Measurements from ENCODE around the gene VTCN1.

VTCN1 gene

DNA sequence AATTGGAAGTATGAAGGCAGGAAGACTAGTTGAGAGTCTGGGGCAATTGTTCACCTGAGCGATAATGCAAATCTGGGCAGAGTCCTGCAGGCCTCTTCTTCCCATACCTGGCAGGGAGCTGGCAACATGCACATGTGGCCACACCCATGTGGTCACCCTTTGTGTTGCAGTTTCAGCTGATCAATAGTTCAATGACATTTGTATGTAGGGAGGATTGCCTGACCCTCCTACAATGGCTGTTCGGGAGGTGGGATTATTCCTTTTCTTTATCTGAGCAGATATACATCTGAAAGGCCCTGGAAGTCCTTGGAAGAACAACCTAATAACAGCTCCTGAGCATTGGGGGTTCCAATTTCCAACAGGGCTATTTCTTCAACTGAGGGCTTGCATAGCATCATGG lies 74.0 kb downstream of the VTCN1 start:
- no peak overlapping the region for H2BK5ac ChIP-seq (ENCODE audit: low read depth, low read length, poor library complexity)
- no peak overlapping the region for H4K91ac ChIP-seq (ENCODE audit: low read depth, low read length)
- peaks cover 5 to 13% of the 10 kb centered on the region in 2 experiments for H3K4me1 ChIP-seq (ENCODE audit: control insufficient read depth in 1 of 2, insufficient read depth in 2 of 2, low read length in 2 of 2)
- H3K4me2 ChIP-seq (ENCODE audit: low read length): no peak overlapping the region
- no peaks in the 10 kb centered on the region for H3K79me2 ChIP-seq (ENCODE audit: control insufficient read depth, insufficient read depth, low read length, poor library complexity)
- no CpG with 5 or more reads among the region's 2 CpGs for WGBS (ENCODE audit: extremely low coverage, insufficient coverage, insufficient read length)
- H3K27me3 ChIP-seq (ENCODE audit: insufficient read depth, low read length): no peaks in the 10 kb centered on the region
- H3K14ac ChIP-seq (ENCODE audit: low read length): no peak overlapping the region
- H3K27ac ChIP-seq (ENCODE audit: low read depth, low read length): no peak overlapping the region
- H3K23ac ChIP-seq (ENCODE audit: low read length): no peak overlapping the region
- no peak overlapping the region for H4K12ac ChIP-seq (ENCODE audit: low read depth, low read length)
- no peak overlapping the region for H3K4me3 ChIP-seq (ENCODE audit: low read depth, low read length)
- H2AK5ac ChIP-seq (ENCODE audit: low read length): no peak overlapping the region
- no peaks in the 10 kb centered on the region for H3K9me3 ChIP-seq (ENCODE audit: insufficient read depth, low read depth, low read length)
- H3K79me1 ChIP-seq (ENCODE audit: low read length): peaks cover 6% of the 10 kb centered on the region
- H2BK120ac ChIP-seq (ENCODE audit: insufficient read depth, low read length, poor library complexity): no peak overlapping the region
- no peak overlapping the region for H3K18ac ChIP-seq (ENCODE audit: low read length)
- H3K9ac ChIP-seq (ENCODE audit: low read length): no peak overlapping the region
- H4K8ac ChIP-seq (ENCODE audit: low read depth, low read length): no peak overlapping the region
- H2BK12ac ChIP-seq (ENCODE audit: low read length): peak overlapping the region; percentile 37
- no peak for DNase-seq
- H2AFZ ChIP-seq (ENCODE audit: insufficient read depth, low read length, poor library complexity): no peak overlapping the region
- no peaks in the 10 kb centered on the region for H3K36me3 ChIP-seq (ENCODE audit: control insufficient read depth in 1 of 2, insufficient read depth in 2 of 2, low read length in 2 of 2)
- H3K4ac ChIP-seq (ENCODE audit: low read depth, low read length): no peak overlapping the region

DNA sequence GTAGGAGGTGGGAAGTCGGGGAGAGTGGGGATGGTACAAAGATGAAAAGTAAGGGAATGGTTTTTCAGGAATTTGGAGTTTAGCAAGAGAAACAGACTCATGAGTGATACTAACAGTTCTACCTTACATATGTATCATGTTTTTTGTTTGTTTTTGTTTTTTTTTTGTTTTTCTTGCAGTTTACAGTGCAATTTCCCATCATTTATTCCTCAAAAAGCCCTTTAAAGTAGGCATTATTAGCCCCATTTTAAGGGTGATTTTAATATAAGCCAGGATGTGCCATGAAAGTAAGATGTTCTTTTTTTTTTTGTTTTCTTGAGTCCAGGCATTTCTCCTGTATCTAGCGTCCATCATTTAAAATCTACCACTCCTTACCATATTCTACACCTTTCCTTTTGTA lies 75.4 kb downstream of the VTCN1 start:
- Histone ChIP-seq H2BK120ac (ENCODE audit: insufficient read depth, low read length, poor library complexity) (no peak overlapping the region), H4K8ac (ENCODE audit: low read depth, low read length) (no peak overlapping the region), H2AK5ac (ENCODE audit: low read length) (no peak overlapping the region), H3K36me3 (ENCODE audit: control insufficient read depth in 1 of 2, insufficient read depth in 2 of 2, low read length in 2 of 2) (no peaks in the 10 kb centered on the region), H3K27me3 (ENCODE audit: insufficient read depth, low read length) (no peaks in the 10 kb centered on the region), H3K4me2 (ENCODE audit: low read length) (no peak overlapping the region), H4K91ac (ENCODE audit: low read depth, low read length) (no peak overlapping the region), H3K4ac (ENCODE audit: low read depth, low read length) (no peak overlapping the region), H3K4me3 (ENCODE audit: low read depth, low read length) (no peak overlapping the region), H2BK5ac (ENCODE audit: low read depth, low read length, poor library complexity) (no peak overlapping the region), H3K79me2 (ENCODE audit: control insufficient read depth, insufficient read depth, low read length, poor library complexity) (no peaks in the 10 kb centered on the region), H3K14ac (ENCODE audit: low read length) (no peak overlapping the region), H3K9me3 (ENCODE audit: insufficient read depth, low read depth, low read length) (no peaks in the 10 kb centered on the region), H4K12ac (ENCODE audit: low read depth, low read length) (no peak overlapping the region), H3K18ac (ENCODE audit: low read length) (no peak overlapping the region), H2BK12ac (ENCODE audit: low read length) (no peak overlapping the region), H2AFZ (ENCODE audit: insufficient read depth, low read length, poor library complexity) (no peak overlapping the region), H3K27ac (ENCODE audit: low read depth, low read length) (no peak overlapping the region), H3K79me1 (ENCODE audit: low read length) (peaks cover 5% of the 10 kb centered on the region), H3K23ac (ENCODE audit: low read length) (no peak overlapping the region), H3K4me1 (ENCODE audit: control insufficient read depth in 1 of 2, insufficient read depth in 2 of 2, low read length in 2 of 2) (peaks cover 5 to 13% of the 10 kb centered on the region in 2 experiments), H3K9ac (ENCODE audit: low read length) (no peak overlapping the region)
- DNase-seq: no peak
- WGBS (ENCODE audit: extremely low coverage, insufficient coverage, insufficient read length): no CpG with 5 or more reads among the region's 2 CpGs

DNA sequence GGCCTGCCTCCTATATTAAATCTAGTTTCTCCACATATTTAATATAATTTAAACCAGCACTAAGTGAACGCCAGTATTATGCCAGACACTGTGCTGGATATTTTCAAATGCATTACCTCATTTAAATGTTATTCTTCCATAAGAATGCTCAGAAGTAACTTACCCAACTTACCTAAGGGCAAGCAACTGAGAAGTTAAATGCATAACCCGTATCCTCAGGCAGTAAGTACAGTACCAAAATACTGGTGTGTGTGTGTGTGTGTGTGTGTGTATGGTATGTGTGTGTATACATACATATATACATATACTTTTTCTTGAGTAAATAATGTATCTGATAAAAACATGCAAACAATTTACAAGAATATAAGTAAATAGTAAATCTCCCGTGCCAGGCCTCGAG lies 80.2 kb downstream of the VTCN1 start:
- no peak overlapping the region for H2AK5ac ChIP-seq (ENCODE audit: low read length)

DNA sequence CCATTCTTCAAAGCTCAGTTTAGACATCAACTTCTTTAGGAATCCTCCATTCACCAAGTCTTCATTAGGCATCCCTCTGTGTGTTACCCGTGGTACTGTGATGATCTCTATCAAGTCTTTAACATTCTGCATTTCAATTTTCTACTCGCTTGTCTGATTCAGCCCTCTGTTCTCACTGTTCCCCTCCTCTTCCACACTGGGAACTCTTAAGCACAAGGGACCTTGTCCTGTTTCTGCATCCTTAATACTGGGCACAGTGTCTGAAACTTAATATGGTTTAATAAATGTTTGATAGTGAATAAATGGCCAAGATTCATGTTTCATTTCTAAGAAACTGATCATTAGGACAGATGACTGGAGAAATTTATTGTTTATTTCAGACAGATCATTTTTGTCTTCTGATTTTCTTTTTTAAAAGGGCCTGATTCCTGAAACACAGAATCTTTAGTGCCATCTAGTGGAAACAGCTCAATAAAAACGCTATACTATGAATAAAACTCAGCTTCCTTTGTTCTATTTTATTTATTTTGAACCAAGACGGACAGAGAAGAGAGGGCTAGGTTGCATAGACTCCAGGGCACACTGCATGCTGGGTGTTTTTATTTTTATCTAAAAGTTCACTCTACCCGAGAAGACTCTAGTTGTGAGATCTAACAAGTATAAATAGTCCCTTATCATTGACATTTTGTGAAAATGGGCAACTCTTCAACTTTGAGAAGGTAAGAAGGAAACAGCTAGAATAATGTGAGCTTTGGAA lies 82.2 kb downstream of the VTCN1 start:
- H4K8ac ChIP-seq (ENCODE audit: low read depth, low read length): no peak overlapping the region
- no peaks in the 10 kb centered on the region for H3K79me2 ChIP-seq (ENCODE audit: control insufficient read depth, insufficient read depth, low read length, poor library complexity)
- H3K4me2 ChIP-seq (ENCODE audit: low read length): no peak overlapping the region

More for the DNA sequence above, 80.2 kb downstream of the VTCN1 start:
- H3K9me3 ChIP-seq (ENCODE audit: insufficient read depth, low read depth, low read length): no peaks in the 10 kb centered on the region
- H3K36me3 ChIP-seq (ENCODE audit: control insufficient read depth in 1 of 2, insufficient read depth in 2 of 2, low read length in 2 of 2): no peaks in the 10 kb centered on the region
- H3K27ac ChIP-seq (ENCODE audit: low read depth, low read length): no peak overlapping the region
- H3K4ac ChIP-seq (ENCODE audit: low read depth, low read length): no peak overlapping the region
- no peak overlapping the region for H4K12ac ChIP-seq (ENCODE audit: low read depth, low read length)
- H3K9ac ChIP-seq (ENCODE audit: low read length): no peak overlapping the region
- H4K91ac ChIP-seq (ENCODE audit: low read depth, low read length): no peak overlapping the region
- no peak overlapping the region for H2AFZ ChIP-seq (ENCODE audit: insufficient read depth, low read length, poor library complexity)
- H3K4me3 ChIP-seq (ENCODE audit: low read depth, low read length): no peak overlapping the region
- no CpG with 5 or more reads among the region's 4 CpGs for WGBS (ENCODE audit: extremely low coverage, insufficient coverage, insufficient read length)
- no peak overlapping the region for H3K23ac ChIP-seq (ENCODE audit: low read length)
- H3K4me1 ChIP-seq (ENCODE audit: control insufficient read depth in 1 of 2, insufficient read depth in 2 of 2, low read length in 2 of 2): peaks cover 0 to 4% of the 10 kb centered on the region in 2 experiments
- H3K79me2 ChIP-seq (ENCODE audit: control insufficient read depth, insufficient read depth, low read length, poor library complexity): no peaks in the 10 kb centered on the region
- no peak overlapping the region for H3K18ac ChIP-seq (ENCODE audit: low read length)
- H3K79me1 ChIP-seq (ENCODE audit: low read length): peaks cover 5% of the 10 kb centered on the region
- no peak overlapping the region for H3K4me2 ChIP-seq (ENCODE audit: low read length)
- H3K27me3 ChIP-seq (ENCODE audit: insufficient read depth, low read length): no peaks in the 10 kb centered on the region
- no peak overlapping the region for H4K8ac ChIP-seq (ENCODE audit: low read depth, low read length)
- H2BK120ac ChIP-seq (ENCODE audit: insufficient read depth, low read length, poor library complexity): no peak overlapping the region
- peak; percentile 71 to 88 for DNase-seq
- H2BK12ac ChIP-seq (ENCODE audit: low read length): no peak overlapping the region
- no peak overlapping the region for H2BK5ac ChIP-seq (ENCODE audit: low read depth, low read length, poor library complexity)
- no peak overlapping the region for H3K14ac ChIP-seq (ENCODE audit: low read length)

More for the DNA sequence above, 82.2 kb downstream of the VTCN1 start:
- WGBS (ENCODE audit: extremely low coverage, insufficient coverage, insufficient read length): no CpG with 5 or more reads among the region's 5 CpGs
- Histone ChIP-seq H3K9me3 (ENCODE audit: insufficient read depth, low read depth, low read length) (no peaks in the 10 kb centered on the region), H2AFZ (ENCODE audit: insufficient read depth, low read length, poor library complexity) (no peak overlapping the region), H3K36me3 (ENCODE audit: control insufficient read depth in 1 of 2, insufficient read depth in 2 of 2, low read length in 2 of 2) (no peaks in the 10 kb centered on the region), H4K91ac (ENCODE audit: low read depth, low read length) (peak overlapping the region; percentile 56), H3K18ac (ENCODE audit: low read length) (no peak overlapping the region), H3K27ac (ENCODE audit: low read depth, low read length) (no peak overlapping the region), H3K4me3 (ENCODE audit: low read depth, low read length) (no peak overlapping the region), H2BK12ac (ENCODE audit: low read length) (peak overlapping the region; percentile 87), H3K27me3 (ENCODE audit: insufficient read depth, low read length) (no peaks in the 10 kb centered on the region), H3K9ac (ENCODE audit: low read length) (no peak overlapping the region), H2AK5ac (ENCODE audit: low read length) (no peak overlapping the region), H2BK5ac (ENCODE audit: low read depth, low read length, poor library complexity) (no peak overlapping the region), H4K12ac (ENCODE audit: low read depth, low read length) (no peak overlapping the region), H2BK120ac (ENCODE audit: insufficient read depth, low read length, poor library complexity) (peak overlapping the region; percentile 87), H3K14ac (ENCODE audit: low read length) (peak overlapping the region; percentile 58), H3K79me1 (ENCODE audit: low read length) (peaks cover 5% of the 10 kb centered on the region), H3K4me1 (ENCODE audit: control insufficient read depth in 1 of 2, insufficient read depth in 2 of 2, low read length in 2 of 2) (peaks cover 0 to 4% of the 10 kb centered on the region in 2 experiments), H3K4ac (ENCODE audit: low read depth, low read length) (no peak overlapping the region), H3K23ac (ENCODE audit: low read length) (no peak overlapping the region)
- peak in 1 of 2 donors; percentile 74 for DNase-seq

Measured in trophoblast cell (in vitro differentiated cells and primary cell).